ENCODE measurements around the gene RFX2. TPM values are rescaled to one million over a fixed set of nuclear protein-coding genes. Genes with fewer than 3 reads are reported as not detected.

The RFX2 gene
- total and polyA plus RNA-seq, 7 donors = 1.2 to 21.2 (median 14.3) TPM

DNA sequence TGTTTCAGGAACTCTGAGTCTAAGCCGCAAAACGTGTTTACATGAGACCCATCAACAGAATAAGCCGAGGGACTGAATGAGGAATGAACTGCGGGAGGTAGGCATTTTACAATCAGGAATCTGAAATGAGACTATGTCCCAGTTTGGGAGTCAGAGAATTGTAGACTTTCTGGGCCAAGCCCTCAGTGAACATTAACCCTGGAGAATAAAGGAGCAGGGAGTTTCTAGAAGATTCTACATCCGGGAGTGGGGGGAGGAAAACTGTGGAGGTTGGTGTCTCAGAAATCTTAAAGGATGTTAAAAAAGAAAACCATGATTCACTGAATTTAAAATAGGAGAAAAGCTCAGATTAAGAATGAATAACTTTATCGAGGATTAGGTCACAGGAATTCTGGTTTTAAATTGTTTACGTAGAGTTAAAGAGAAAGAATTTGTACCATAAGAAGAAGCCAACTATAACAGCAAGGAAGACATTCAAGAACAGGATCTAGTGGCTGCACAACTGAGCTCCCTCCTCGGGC is 18.5 kb downstream of the RFX2 start:
- peak overlapping the region in 3 of 4 donors; percentile 27 to 38 (median 34) for H3K4me3 ChIP-seq
- no peaks in the 10 kb centered on the region for H3K27me3 ChIP-seq
- TF ChIP-seq POLR2AphosphoS5 (IDR thresholded peaks at IDR 0.05) = no peak
- TF ChIP-seq, protein P1, sequence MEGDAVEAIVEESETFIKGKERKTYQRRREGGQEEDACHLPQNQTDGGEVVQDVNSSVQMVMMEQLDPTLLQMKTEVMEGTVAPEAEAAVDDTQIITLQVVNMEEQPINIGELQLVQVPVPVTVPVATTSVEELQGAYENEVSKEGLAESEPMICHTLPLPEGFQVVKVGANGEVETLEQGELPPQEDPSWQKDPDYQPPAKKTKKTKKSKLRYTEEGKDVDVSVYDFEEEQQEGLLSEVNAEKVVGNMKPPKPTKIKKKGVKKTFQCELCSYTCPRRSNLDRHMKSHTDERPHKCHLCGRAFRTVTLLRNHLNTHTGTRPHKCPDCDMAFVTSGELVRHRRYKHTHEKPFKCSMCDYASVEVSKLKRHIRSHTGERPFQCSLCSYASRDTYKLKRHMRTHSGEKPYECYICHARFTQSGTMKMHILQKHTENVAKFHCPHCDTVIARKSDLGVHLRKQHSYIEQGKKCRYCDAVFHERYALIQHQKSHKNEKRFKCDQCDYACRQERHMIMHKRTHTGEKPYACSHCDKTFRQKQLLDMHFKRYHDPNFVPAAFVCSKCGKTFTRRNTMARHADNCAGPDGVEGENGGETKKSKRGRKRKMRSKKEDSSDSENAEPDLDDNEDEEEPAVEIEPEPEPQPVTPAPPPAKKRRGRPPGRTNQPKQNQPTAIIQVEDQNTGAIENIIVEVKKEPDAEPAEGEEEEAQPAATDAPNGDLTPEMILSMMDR (IDR thresholded peaks at IDR 0.05) = no peak
- TF ChIP-seq POLR2A (IDR thresholded peaks at IDR 0.05) = no peak
- TF ChIP-seq EP300 (IDR thresholded peaks at IDR 0.05) = no peak
- H3K9me3 ChIP-seq = no peaks in the 10 kb centered on the region
- 9 to 53% methylated on average over 8 of the region's 8 CpGs for WGBS, 2 donors
- intact Hi-C loops (cut with DNase I) = loop anchor here (2.0 kb wide), 1 partner anchor 17 kb away; no protein-coding TSS in a partner anchor
- DNase-seq = no peak
- H3K4me1 ChIP-seq = peaks cover 0 to 62% (median 58%) of the 10 kb centered on the region in 4 donors
- H3K27ac ChIP-seq = peak overlapping the region; percentile 86 to 93 (median 90)
- no peaks in the 10 kb centered on the region for H3K36me3 ChIP-seq

DNA sequence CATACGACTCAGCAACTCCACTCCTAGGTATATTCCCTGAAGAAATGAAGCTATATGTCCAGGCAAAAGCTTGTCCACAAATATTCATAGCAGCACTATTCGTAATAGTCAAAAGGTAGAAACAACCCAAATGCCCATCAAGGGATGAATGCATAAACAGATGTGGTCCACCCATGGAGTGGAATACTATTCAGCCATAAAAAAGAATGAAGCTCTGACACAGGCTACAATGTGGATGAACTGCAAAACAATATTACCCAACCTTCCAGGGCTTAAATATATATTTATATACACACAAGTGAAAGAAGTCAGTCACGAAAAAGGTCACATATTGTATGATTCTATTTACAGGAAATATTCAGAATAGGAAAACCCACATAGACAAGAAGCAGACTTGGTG is 19.7 kb downstream of the RFX2 start:
- peak overlapping the region; percentile 86 to 93 (median 90) for H3K27ac ChIP-seq
- no peak for DNase-seq
- no peak overlapping the region for H3K4me3 ChIP-seq
- WGBS, 2 donors = 93 to 94% methylated on average over 3 of the region's 3 CpGs
- peaks cover 0 to 74% (median 68%) of the 10 kb centered on the region in 4 donors for H3K4me1 ChIP-seq
- TF ChIP-seq, protein P1 (IDR thresholded peaks at IDR 0.05) = no peak
- TF ChIP-seq POLR2A (IDR thresholded peaks at IDR 0.05) (no peak), EP300 (IDR thresholded peaks at IDR 0.05) (no peak), POLR2AphosphoS5 (IDR thresholded peaks at IDR 0.05) (no peak)
- no peaks in the 10 kb centered on the region for H3K9me3 ChIP-seq
- no peaks in the 10 kb centered on the region for H3K36me3 ChIP-seq
- intact Hi-C loops (cut with DNase I) = no loop called here
- H3K27me3 ChIP-seq = no peaks in the 10 kb centered on the region

DNA sequence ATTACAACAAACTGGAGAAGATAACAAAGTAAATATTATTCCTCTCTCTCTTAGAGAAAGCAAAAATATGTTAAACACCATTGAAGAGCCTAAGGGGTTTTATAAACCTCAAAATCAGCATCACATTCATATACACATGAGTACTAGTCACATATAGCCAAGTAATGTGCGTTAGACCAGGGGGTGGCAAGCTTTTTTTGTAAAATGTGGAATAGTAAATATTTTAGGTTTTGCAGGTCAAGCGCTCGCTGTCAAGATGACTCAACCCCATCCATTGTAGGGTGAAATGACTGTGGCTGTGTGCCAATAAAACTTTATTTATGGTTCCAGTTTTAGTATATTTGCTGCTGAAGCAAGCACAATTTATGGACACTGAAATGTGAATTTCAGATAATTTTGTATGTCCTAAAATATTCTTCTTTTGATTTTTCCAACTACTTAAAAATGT is 21.7 kb downstream of the RFX2 start:
- intact Hi-C loops (cut with DNase I) = no loop called here
- peaks cover 0 to 2% (median 0%) of the 10 kb centered on the region in 4 donors for H3K9me3 ChIP-seq
- H3K27ac ChIP-seq = peak overlapping the region; percentile 86 to 93 (median 90)
- no peaks in the 10 kb centered on the region for H3K36me3 ChIP-seq
- no peaks in the 10 kb centered on the region for H3K27me3 ChIP-seq
- no peak for TF ChIP-seq POLR2AphosphoS5 (IDR thresholded peaks at IDR 0.05)
- TF ChIP-seq, protein P1 (IDR thresholded peaks at IDR 0.05) = no peak
- TF ChIP-seq POLR2A (IDR thresholded peaks at IDR 0.05) = no peak
- no peak for TF ChIP-seq EP300 (IDR thresholded peaks at IDR 0.05)
- H3K4me1 ChIP-seq = peaks cover 0 to 71% (median 65%) of the 10 kb centered on the region in 4 donors
- DNase-seq = no peak
- H3K4me3 ChIP-seq = no peak overlapping the region
- WGBS, 2 donors = 60 to 71% methylated on average over 3 of the region's 3 CpGs

DNA sequence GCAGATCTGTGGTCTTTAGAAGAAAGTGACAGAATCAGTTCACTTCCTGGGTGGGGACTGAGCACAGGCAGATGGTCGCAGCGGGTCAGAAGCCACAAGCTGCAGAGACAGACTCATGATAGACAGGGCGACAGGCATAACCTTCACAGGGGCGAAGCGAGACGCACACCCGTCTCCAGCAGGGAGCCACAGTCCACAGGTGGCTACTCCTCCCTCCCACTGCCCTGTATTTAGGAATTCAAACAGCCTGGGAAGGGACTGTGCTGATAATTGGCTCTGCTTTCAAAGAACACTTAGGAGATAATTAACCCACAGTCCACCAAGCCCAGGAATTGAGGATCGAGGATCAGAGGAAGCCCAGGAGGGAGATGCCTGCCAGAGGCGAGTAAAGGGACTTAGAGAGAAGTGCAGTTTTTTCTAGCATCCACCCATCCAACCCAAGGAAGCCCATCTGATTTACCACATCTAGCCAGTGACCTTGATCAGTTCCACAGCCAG is 23.2 kb downstream of the RFX2 start:
- intact Hi-C loops (cut with DNase I) = no loop called here
- no peak for TF ChIP-seq EP300 (IDR thresholded peaks at IDR 0.05)
- TF ChIP-seq, protein P1 (IDR thresholded peaks at IDR 0.05) = no peak
- no peak for TF ChIP-seq POLR2AphosphoS5 (IDR thresholded peaks at IDR 0.05)
- no peak for TF ChIP-seq POLR2A (IDR thresholded peaks at IDR 0.05)
- peak overlapping the region in 2 of 4 donors; percentile 17 to 19 for H3K4me3 ChIP-seq

More for the DNA sequence above, 23.2 kb downstream of the RFX2 start:
- 2 to 11% methylated on average over 9 of the region's 9 CpGs for WGBS, 2 donors
- DNase-seq = no peak
- H3K27me3 ChIP-seq = no peaks in the 10 kb centered on the region
- H3K4me1 ChIP-seq = peaks cover 0 to 64% (median 50%) of the 10 kb centered on the region in 4 donors
- H3K9me3 ChIP-seq = peaks cover 0 to 2% (median 0%) of the 10 kb centered on the region in 4 donors
- no peaks in the 10 kb centered on the region for H3K36me3 ChIP-seq
- H3K27ac ChIP-seq = peak overlapping the region; percentile 86 to 93 (median 90)
